ENCODE measurements around the gene NECTIN4. TPM values are rescaled to one million over a fixed set of nuclear protein-coding genes. Genes with fewer than 3 reads are reported as not detected.

Gene NECTIN4
- total RNA-seq, 2 donors from 2014 or later = 4.6 to 7.8 TPM

- no peak for TF ChIP-seq CTCF (IDR thresholded peaks at IDR 0.05)
- Histone ChIP-seq H3K27me3 (no peaks in the 10 kb centered on the region), H3K4me1 (peaks cover 11% of the 10 kb centered on the region), H3K9ac (ENCODE audit: low read depth in 2 of 2, low read length in 2 of 2) (no peak overlapping the region), H3K27ac (no peak overlapping the region), H3K9me3 (no peaks in the 10 kb centered on the region), H3K36me3 (no peaks in the 10 kb centered on the region), H3K4me3 (no peak overlapping the region)
- no peak for DNase-seq
- intact Hi-C loops (cut with DNase I) = no loop called here
Measured at GRCh38 chr1:161115132-161115711, 25.9 kb upstream of the NECTIN4 start.

GRCh38 chr1:161114556-161114955 is 25.2 kb upstream of the NECTIN4 start:
- Histone ChIP-seq H3K36me3 (no peaks in the 10 kb centered on the region), H3K27me3 (no peaks in the 10 kb centered on the region), H3K9ac (ENCODE audit: low read depth in 2 of 2, low read length in 2 of 2) (no peak overlapping the region), H3K4me1 (peaks cover 11% of the 10 kb centered on the region), H3K9me3 (no peaks in the 10 kb centered on the region), H3K4me3 (no peak overlapping the region), H3K27ac (no peak overlapping the region)
- intact Hi-C loops (cut with DNase I) = no loop called here
- no peak for DNase-seq
- TF ChIP-seq CTCF (IDR thresholded peaks at IDR 0.05) = no peak

- H3K27me3 ChIP-seq = no peaks in the 10 kb centered on the region
- peaks cover 11% of the 10 kb centered on the region for H3K4me1 ChIP-seq
- H3K27ac ChIP-seq = no peak overlapping the region
- H3K36me3 ChIP-seq = no peaks in the 10 kb centered on the region
- TF ChIP-seq CTCF (IDR thresholded peaks at IDR 0.05) = no peak
- no peak overlapping the region for H3K4me3 ChIP-seq
- intact Hi-C loops (cut with DNase I) = no loop called here
- H3K9me3 ChIP-seq = no peaks in the 10 kb centered on the region
- H3K9ac ChIP-seq (ENCODE audit: low read depth in 2 of 2, low read length in 2 of 2) = no peak overlapping the region
- no peak for DNase-seq
Measured at GRCh38 chr1:161113915-161114314, 24.6 kb upstream of the NECTIN4 start.

- Histone ChIP-seq H3K4me3 (no peak overlapping the region), H3K4me1 (peaks cover 4% of the 10 kb centered on the region), H3K36me3 (no peaks in the 10 kb centered on the region), H3K27me3 (no peaks in the 10 kb centered on the region), H3K27ac (no peak overlapping the region), H3K9me3 (no peaks in the 10 kb centered on the region), H3K9ac (ENCODE audit: low read depth in 2 of 2, low read length in 2 of 2) (no peak overlapping the region)
- DNase-seq = no peak
- TF ChIP-seq CTCF (IDR thresholded peaks at IDR 0.05) = no peak
- intact Hi-C loops (cut with DNase I) = no loop called here
Measured at GRCh38 chr1:161111527-161111926, 22.2 kb upstream of the NECTIN4 start.

GRCh38 chr1:161111117-161111516 is 21.8 kb upstream of the NECTIN4 start:
- H3K9ac ChIP-seq (ENCODE audit: low read depth in 2 of 2, low read length in 2 of 2) = no peak overlapping the region
- no peak for TF ChIP-seq CTCF (IDR thresholded peaks at IDR 0.05)
- no peak overlapping the region for H3K4me3 ChIP-seq
- H3K27me3 ChIP-seq = no peaks in the 10 kb centered on the region
- H3K27ac ChIP-seq = no peak overlapping the region
- no peak for DNase-seq
- H3K9me3 ChIP-seq = no peaks in the 10 kb centered on the region
- intact Hi-C loops (cut with DNase I) = no loop called here
- H3K4me1 ChIP-seq = peaks cover under 1% of the 10 kb centered on the region
- no peaks in the 10 kb centered on the region for H3K36me3 ChIP-seq
